HCT116 (cell line): ENCODE data around the gene KMT2B. TPM values are rescaled to one million over a fixed set of nuclear protein-coding genes. Genes with fewer than 3 reads are reported as not detected.

Experiments
- ATAC-seq: fragments of 200-7000 bp; cut with Tn5 transposase; 2 replicates; pipeline ENCODE4 v1.9.1; 2020; ENCODE audit warnings: mild to moderate bottlenecking, moderate library complexity
- BruUV-seq: library from RNA; stranded (reverse); fragments of 400-500 nt; replicated peaks from 2 replicates; lab custom pipeline; 2021; lab: Mats Ljungman, UMichigan
- CTCF ChIA-PET: fragments of 300-600 bp; sonication (Branson Sonifier 250); formaldehyde crosslinking; loops from one replicate; lab custom pipeline; 2021; ENCODE audit warnings: antibody characterized with exemption; lab: Charles Lee
- POLR2A ChIA-PET: fragments of 300-600, 350-600 bp; sonication (Branson Sonifier 250); formaldehyde crosslinking; loops from one replicate; lab custom pipeline; 2021; ENCODE audit warnings: antibody characterized with exemption; lab: Charles Lee
- RAD21 ChIA-PET, 2 experiments: fragments of 300-600 bp; sonication (Branson Sonifier 250); formaldehyde crosslinking; loops; one replicate each; lab custom pipeline; 2023; ENCODE audit warnings: low total read pairs in 2 of 2; ENCODE audit not compliant: uncharacterized antibody in 2 of 2, unreplicated experiment in 2 of 2, low non-redundant PET in 1 of 2; lab: Charles Lee
- DNase-seq: peaks from one replicate; pipeline ENCODE4 v3.0.0-alpha.2; 2010; ENCODE audit warnings: low read depth, low spot score
- H2AFZ ChIP-seq: fragments of 200-600 bp; shearing (Covaris generic), sonication (generic); 2 replicates; pipeline ENCODE4 v1.6.1; 2017; ENCODE audit warnings: low read depth, mixed run types, mixed read lengths, antibody characterized with exemption, low read length; ENCODE audit not compliant: poor library complexity, severe bottlenecking
- H3K27ac ChIP-seq: 2 replicates; pipeline ENCODE4 v1.5.1; 2012; ENCODE audit warnings: low read depth, low read length
- H3K27me3 ChIP-seq: fragments of 200-600 bp; sonication (generic); 2 replicates; pipeline ENCODE4 v1.6.1; 2016; ENCODE audit warnings: mixed run types, low read length, mixed read lengths; ENCODE audit not compliant: insufficient read depth
- H3K36me3 ChIP-seq, 2 experiments: fragments of 200-500 bp in 1 of 2; fragments of 200-600 bp in 1 of 2; sonication (Bioruptor generic) in 1 of 2; sonication (generic) in 1 of 2; 2 replicates each; pipeline versions ENCODE4 v1.5.1 to v1.6.1; 2014 to 2016; ENCODE audit warnings: low read length in 2 of 2, inconsistent platforms in 1 of 2, mixed read lengths in 1 of 2, mixed run types in 1 of 2; ENCODE audit not compliant: insufficient read depth in 2 of 2, control insufficient read depth in 1 of 2
- H3K4me1 ChIP-seq, 2 experiments: fragments of 200-600 bp in 1 of 2; sonication (generic) in 1 of 2; 2 replicates each; pipeline versions ENCODE4 v1.5.1 to v1.6.1; 2012 to 2017; ENCODE audit warnings: low read length in 2 of 2, inconsistent platforms in 1 of 2, mild to moderate bottlenecking in 1 of 2, mixed read lengths in 1 of 2, mixed run types in 1 of 2, moderate library complexity in 1 of 2; ENCODE audit not compliant: insufficient read depth in 2 of 2, control insufficient read depth in 1 of 2
- H3K4me2 ChIP-seq: fragments of 200-600 bp; sonication (generic); 2 replicates; pipeline ENCODE4 v1.6.1; 2017; ENCODE audit warnings: mixed run types, low read length, mixed read lengths
- H3K4me3 ChIP-seq, 2 experiments: fragments of 200-600 bp in 1 of 2; sonication (generic) in 1 of 2; replicated peaks in 1 of 2; 2 replicates each; pipeline ENCODE4 v1.5.1; 2011 to 2016; ENCODE audit warnings: low read length in 2 of 2, control low read depth in 1 of 2, low read depth in 1 of 2, mild to moderate bottlenecking in 1 of 2, mixed read lengths in 1 of 2, mixed run types in 1 of 2
- H3K79me2 ChIP-seq: fragments of 200-600 bp; sonication (generic); 2 replicates; pipeline ENCODE4 v1.6.1; 2017; ENCODE audit warnings: mild to moderate bottlenecking, mixed run types, low read length, moderate library complexity, mixed read lengths; ENCODE audit not compliant: insufficient read depth
- H3K9ac ChIP-seq: fragments of 200-600 bp; sonication (generic); 2 replicates; pipeline ENCODE4 v1.6.1; 2016; ENCODE audit warnings: low read length, mixed read lengths
- H3K9me2 ChIP-seq: fragments of 200-600 bp; sonication (generic), shearing (Covaris generic); 2 replicates; pipeline ENCODE4 v1.6.1; 2017; ENCODE audit warnings: mixed run types, mild to moderate bottlenecking, moderate library complexity; ENCODE audit not compliant: insufficient read depth
- H3K9me3 ChIP-seq, 2 experiments: fragments of 200-500 bp in 1 of 2; fragments of 200-600 bp in 1 of 2; sonication (Bioruptor generic) in 1 of 2; sonication (generic) in 1 of 2; 2 replicates each; pipeline ENCODE4 v1.6.1; 2014 to 2017; ENCODE audit warnings: low read length in 2 of 2, mixed read lengths in 2 of 2, inconsistent platforms in 1 of 2, low read depth in 1 of 2, mild to moderate bottlenecking in 1 of 2, mixed run types in 1 of 2, moderate library complexity in 1 of 2; ENCODE audit not compliant: control insufficient read depth in 1 of 2, insufficient read depth in 1 of 2
- H4K20me1 ChIP-seq: fragments of 200-600 bp; sonication (generic), shearing (Covaris generic); 2 replicates; pipeline ENCODE4 v1.6.1; 2017; ENCODE audit warnings: mixed run types, mild to moderate bottlenecking, moderate library complexity; ENCODE audit not compliant: insufficient read depth
- ATF3 ChIP-seq: IDR thresholded peaks from 2 replicates; pipeline ENCODE4 v1.6.1; 2012
- CBX3 ChIP-seq: IDR thresholded peaks from 2 replicates; pipeline ENCODE4 v1.6.1; 2012; ENCODE audit warnings: low read depth
- CEBPB ChIP-seq: IDR thresholded peaks from 2 replicates; pipeline ENCODE4 v1.6.1; 2012; ENCODE audit warnings: low read depth
- ELF1 ChIP-seq: IDR thresholded peaks from 2 replicates; pipeline ENCODE4 v1.6.1; 2012; ENCODE audit warnings: low read depth, borderline replicate concordance
- EZH2 ChIP-seq: fragments of 200-600 bp; sonication (generic); IDR thresholded peaks from 2 replicates; pipeline ENCODE4 v1.6.1; 2017; ENCODE audit warnings: antibody characterized with exemption, mixed run types
- EZH2phosphoT487 ChIP-seq: fragments of 200-600 bp; IDR thresholded peaks from 2 replicates; pipeline ENCODE4 v1.6.1; 2018; ENCODE audit warnings: antibody characterized with exemption, borderline replicate concordance
- MAX ChIP-seq: IDR thresholded peaks from 2 replicates; pipeline ENCODE4 v1.6.1; 2012
- POLR2A ChIP-seq: IDR thresholded peaks from 2 replicates; pipeline ENCODE4 v1.7.0; 2011; ENCODE audit warnings: borderline replicate concordance; ENCODE audit not compliant: insufficient read depth, insufficient read length; ENCODE audit errors: extremely low read depth
- REST ChIP-seq: IDR thresholded peaks from 2 replicates; pipeline ENCODE4 v1.6.1; 2012; ENCODE audit warnings: low read depth
- SP1 ChIP-seq: IDR thresholded peaks from 2 replicates; pipeline ENCODE4 v1.6.1; 2012; ENCODE audit warnings: low read depth
- SRF ChIP-seq: IDR thresholded peaks from 2 replicates; pipeline ENCODE4 v1.6.1; 2012; ENCODE audit warnings: low read depth
- ZBTB33 ChIP-seq: IDR thresholded peaks from 2 replicates; pipeline ENCODE4 v1.6.1; 2011; ENCODE audit warnings: mild to moderate bottlenecking, low read length, moderate library complexity; ENCODE audit not compliant: insufficient replicate concordance; ENCODE audit errors: extremely low read depth
- intact Hi-C: fragments of 100-400 bp; cut with micrococcal nuclease; formaldehyde crosslinking; loops from 2 replicates; pipeline ENCODE4 v1.10.0; 2022
- total RNA-seq: library from RNA; stranded (reverse); gene quantifications from one replicate; pipeline ENCODE4 v1.2.1, GENCODE V29; 2021; ENCODE audit not compliant: unreplicated experiment

KMT2B gene
- total RNA-seq, 1 experiment from 2014 or later = 29.9 TPM

GRCh38 chr19:35782589-35782988, 64.8 kb downstream of the KMT2B start:
- ATAC-seq = no peak
- Histone ChIP-seq H2AFZ (no peak overlapping the region), H3K9me3 (no peaks in the 10 kb centered on the region), H3K4me1 (no peaks in the 10 kb centered on the region), H3K4me2 (no peak overlapping the region), H3K79me2 (no peaks in the 10 kb centered on the region), H3K9ac (no peak overlapping the region), H4K20me1 (no peaks in the 10 kb centered on the region), H3K9me2 (no peaks in the 10 kb centered on the region), H3K4me3 (no peak overlapping the region), H3K36me3 (peaks cover 2 to 4% of the 10 kb centered on the region in 2 experiments; a peak in 2 of 4 replicates), H3K27ac (no peak overlapping the region), H3K27me3 (no peaks in the 10 kb centered on the region)
- BruUV-seq = no TSS peak
- no peak for DNase-seq
- ChIA-PET RAD21 (no interaction called here), POLR2A (no interaction called here), CTCF (no interaction called here)
- TF ChIP-seq POLR2A = no peak
- TF ChIP-seq CBX3 = no peak
- no peak for TF ChIP-seq REST
- TF ChIP-seq MAX = no peak
- TF ChIP-seq EZH2phosphoT487 = no peak
- no peak for TF ChIP-seq SP1
- no peak for TF ChIP-seq ATF3
- no peak for TF ChIP-seq CEBPB
- no peak for TF ChIP-seq ZBTB33
- TF ChIP-seq ELF1 = no peak
- no peak for TF ChIP-seq SRF
- TF ChIP-seq EZH2 = no peak
- intact Hi-C loops = no loop called here
